ENCODE results near the gene PFDN6. TPM values are rescaled to one million over a fixed set of nuclear protein-coding genes. Genes with fewer than 3 reads are reported as not detected.

Gene PFDN6
- total RNA-seq, 1 donor from 2014 or later = 30.7 TPM

- DNase-seq (ENCODE audit: low read depth) = no peak
These were observed 6.4 kb downstream of the PFDN6 start for GRCh38 chr6:33295621-33296369.

GRCh38 chr6:33296797-33297405, 7.5 kb downstream of the PFDN6 start:
- DNase-seq (ENCODE audit: low read depth) = no peak

GRCh38 chr6:33297406-33297955, 8.1 kb downstream of the PFDN6 start:
- no peak for DNase-seq (ENCODE audit: low read depth)

- DNase-seq (ENCODE audit: low read depth) = peak; percentile 80
These were observed 8.8 kb downstream of the PFDN6 start for GRCh38 chr6:33297956-33298772.

DNA sequence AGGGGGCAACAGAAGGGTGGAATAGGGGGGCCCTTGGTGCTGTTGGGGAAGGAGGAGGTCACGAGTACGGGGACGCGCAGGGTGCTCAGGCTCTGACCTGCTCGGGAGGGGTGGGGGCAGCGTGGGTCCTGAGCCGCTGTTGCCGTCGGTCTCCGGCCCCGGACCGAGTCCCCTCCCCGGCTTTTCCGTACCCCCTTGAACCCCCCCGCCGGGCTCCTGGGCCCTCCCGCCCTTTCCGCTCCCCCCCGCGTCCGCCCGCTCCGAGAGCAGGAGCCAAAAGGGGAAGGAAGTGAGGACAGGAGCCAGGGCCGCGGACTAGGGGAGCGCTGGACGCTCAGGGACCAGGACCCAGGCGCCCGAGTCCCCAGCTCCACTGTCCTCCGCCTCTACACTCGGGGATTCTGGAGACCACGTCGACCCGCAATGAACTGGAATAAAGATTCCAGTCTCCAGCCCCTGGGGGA, 9.4 kb downstream of the PFDN6 start, which contains the start of gene RGL2:
RGL2 (minus strand) TSS at position 170 of the 464 bp plus-strand sequence. CDS start 332 bp downstream, outside the sequence.
- DNase-seq (ENCODE audit: low read depth) = no peak

- peak; percentile 73 for DNase-seq (ENCODE audit: low read depth)
These were observed 10.0 kb downstream of the PFDN6 start for GRCh38 chr6:33299237-33299944.

- DNase-seq (ENCODE audit: low read depth) = no peak
These were observed 12.5 kb downstream of the PFDN6 start for GRCh38 chr6:33301877-33302276.

GRCh38 chr6:33304216-33304615, 14.8 kb downstream of the PFDN6 start:
- DNase-seq (ENCODE audit: low read depth) = no peak

- DNase-seq (ENCODE audit: low read depth) = no peak
These were observed 15.7 kb downstream of the PFDN6 start for GRCh38 chr6:33305052-33305451.

GRCh38 chr6:33306356-33306755, 17.0 kb downstream of the PFDN6 start:
- DNase-seq (ENCODE audit: low read depth) = no peak

- DNase-seq (ENCODE audit: low read depth) = peak; percentile 87
These were observed 23.1 kb downstream of the PFDN6 start for GRCh38 chr6:33312361-33313104.

GRCh38 chr6:33313105-33313708, 23.8 kb downstream of the PFDN6 start:
- no peak for DNase-seq (ENCODE audit: low read depth)

- peak; percentile 59 for DNase-seq (ENCODE audit: low read depth)
These were observed 24.5 kb downstream of the PFDN6 start, which contains the start of gene TAPBP for GRCh38 chr6:33313709-33314514. Gene TAPBP (minus strand): TSS chr6:33314078. CDS start chr6:33314041, 37 bp downstream.

DNA sequence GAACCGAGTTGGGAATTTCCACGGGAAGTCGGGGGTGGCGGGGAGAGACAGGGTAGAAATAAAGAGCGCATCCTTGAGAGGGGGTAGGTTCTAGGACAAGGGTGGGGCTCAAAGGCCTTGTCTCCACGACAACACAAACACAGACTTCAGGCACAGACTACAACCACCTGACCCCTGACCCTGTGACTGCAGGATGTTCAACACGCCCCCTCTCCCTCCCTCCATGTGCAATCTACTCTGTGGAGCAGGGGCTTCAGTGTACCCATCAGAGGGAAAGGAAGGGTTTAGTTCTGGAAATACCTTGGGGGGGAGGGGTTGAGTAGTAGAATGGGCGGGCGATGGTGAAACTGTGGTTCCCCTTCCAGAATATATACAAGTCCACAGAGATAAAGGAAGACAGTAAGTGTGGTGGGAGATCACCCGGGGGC, 25.1 kb downstream of the PFDN6 start:
- peak; percentile 82 for DNase-seq (ENCODE audit: low read depth)

DNA sequence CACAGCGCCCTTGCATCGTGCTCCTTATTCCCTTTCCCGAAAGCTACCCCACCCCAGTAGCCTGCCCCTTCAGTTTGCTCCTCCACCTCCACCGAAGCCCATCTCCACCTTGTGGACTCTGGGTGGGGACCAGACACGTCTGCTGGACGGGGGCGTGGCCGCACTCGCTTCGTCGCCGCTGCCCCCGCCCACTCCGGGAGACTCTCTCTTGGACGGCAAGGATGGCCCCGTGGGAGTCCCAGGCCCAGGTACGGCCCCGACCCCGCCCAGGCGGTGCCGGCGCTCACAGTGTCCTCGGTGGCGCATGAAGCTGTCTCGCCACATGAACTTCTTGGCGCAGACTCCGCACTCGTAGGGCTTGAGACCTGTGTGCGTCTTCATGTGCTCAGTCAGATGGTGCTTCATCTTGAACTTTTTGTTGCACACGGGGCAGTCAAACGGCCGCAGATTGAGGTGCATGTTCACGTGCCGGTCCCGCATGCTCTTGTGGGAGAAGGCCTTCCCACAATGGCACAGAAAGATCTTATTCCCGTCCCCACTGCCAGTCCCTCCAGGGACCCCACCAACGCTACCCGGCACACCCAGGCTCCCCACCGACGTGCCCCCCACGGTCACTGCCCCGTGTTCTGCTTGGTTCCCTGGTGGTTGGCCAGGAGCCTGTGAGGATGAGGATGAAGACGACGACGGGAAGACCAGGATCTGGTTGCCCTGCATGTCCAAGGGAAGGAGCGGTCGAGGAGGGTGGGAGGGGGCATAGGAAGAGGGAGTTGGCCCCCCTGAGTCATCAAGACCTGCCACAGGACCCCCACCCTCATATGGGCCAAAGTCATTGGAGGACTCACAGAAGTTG, 25.8 kb downstream of the PFDN6 start:
- no peak for DNase-seq (ENCODE audit: low read depth)

GRCh38 chr6:33315793-33316602, 26.6 kb downstream of the PFDN6 start:
- DNase-seq (ENCODE audit: low read depth) = no peak

All from renal cortical epithelial cell (primary cell).